SU-DHL-6 (cell line): ENCODE measurements around the gene LARGE2.

ENCODE experiments used
- EZH2phosphoT487 ChIP-seq: fragments of 200-600 bp; sonication (generic), shearing (Covaris generic); conservative IDR thresholded peaks from 2 replicates; pipeline ENCODE4 v1.6.1; 2018; ENCODE audit warnings: mild to moderate bottlenecking, antibody characterized with exemption, low read length, moderate library complexity, mixed read lengths
- TF ChIP-seq, protein P1 (sequence below): fragments of 200-600 bp; sonication (generic); IDR thresholded peaks from one replicate; pipeline ENCODE4 v1.5.1; 2017; ENCODE audit warnings: antibody characterized with exemption, mild to moderate bottlenecking, low read length, moderate library complexity; ENCODE audit not compliant: insufficient read depth, poor library complexity, severe bottlenecking

DNA sequence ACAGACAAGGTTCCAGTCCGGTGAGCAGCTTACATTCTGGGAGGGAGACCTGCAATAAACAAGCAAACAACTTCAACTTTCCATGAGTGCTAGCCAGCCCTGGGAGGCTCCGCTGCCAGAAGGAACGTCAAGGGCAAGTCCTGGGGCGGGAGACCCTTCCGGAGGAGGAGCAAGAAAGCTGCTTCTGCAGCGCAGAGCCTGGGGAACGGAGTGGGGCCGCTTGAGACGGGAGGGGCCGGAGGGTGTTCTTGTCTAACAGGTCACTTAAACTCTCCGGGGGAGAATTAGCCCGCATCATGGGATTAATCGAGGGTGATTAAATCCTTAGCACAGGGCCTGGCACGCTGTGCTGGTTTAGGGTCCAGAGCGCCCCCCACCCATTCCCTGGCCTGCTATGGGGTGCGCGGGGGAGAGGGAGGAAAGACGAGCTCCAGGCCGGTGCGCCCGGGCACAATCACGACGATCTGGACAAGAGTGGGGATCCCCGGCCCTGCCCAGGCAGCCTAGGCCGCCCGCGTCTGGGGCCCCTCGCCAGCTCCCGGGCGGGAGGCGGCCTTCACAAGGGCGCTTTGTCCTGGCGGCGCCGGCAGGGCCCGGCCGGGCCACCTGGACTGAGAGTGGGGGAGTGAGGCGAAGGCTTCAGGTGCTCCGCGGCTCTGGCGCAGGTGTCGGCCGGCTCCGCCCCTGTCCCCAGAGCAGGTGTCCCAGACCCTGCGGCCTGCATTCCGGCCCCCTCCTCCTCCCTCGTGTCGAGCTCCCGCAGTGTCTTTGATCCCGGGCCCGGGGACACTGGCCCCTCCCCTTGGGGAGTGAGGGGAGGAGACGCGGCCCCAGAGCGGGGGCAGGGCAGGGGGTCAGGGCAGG is 663 bp upstream of the LARGE2 start:
- TF ChIP-seq, protein P1, sequence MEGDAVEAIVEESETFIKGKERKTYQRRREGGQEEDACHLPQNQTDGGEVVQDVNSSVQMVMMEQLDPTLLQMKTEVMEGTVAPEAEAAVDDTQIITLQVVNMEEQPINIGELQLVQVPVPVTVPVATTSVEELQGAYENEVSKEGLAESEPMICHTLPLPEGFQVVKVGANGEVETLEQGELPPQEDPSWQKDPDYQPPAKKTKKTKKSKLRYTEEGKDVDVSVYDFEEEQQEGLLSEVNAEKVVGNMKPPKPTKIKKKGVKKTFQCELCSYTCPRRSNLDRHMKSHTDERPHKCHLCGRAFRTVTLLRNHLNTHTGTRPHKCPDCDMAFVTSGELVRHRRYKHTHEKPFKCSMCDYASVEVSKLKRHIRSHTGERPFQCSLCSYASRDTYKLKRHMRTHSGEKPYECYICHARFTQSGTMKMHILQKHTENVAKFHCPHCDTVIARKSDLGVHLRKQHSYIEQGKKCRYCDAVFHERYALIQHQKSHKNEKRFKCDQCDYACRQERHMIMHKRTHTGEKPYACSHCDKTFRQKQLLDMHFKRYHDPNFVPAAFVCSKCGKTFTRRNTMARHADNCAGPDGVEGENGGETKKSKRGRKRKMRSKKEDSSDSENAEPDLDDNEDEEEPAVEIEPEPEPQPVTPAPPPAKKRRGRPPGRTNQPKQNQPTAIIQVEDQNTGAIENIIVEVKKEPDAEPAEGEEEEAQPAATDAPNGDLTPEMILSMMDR: no peak
- no peak for TF ChIP-seq EZH2phosphoT487
